ENCODE results near the gene CMSS1.

DNA sequence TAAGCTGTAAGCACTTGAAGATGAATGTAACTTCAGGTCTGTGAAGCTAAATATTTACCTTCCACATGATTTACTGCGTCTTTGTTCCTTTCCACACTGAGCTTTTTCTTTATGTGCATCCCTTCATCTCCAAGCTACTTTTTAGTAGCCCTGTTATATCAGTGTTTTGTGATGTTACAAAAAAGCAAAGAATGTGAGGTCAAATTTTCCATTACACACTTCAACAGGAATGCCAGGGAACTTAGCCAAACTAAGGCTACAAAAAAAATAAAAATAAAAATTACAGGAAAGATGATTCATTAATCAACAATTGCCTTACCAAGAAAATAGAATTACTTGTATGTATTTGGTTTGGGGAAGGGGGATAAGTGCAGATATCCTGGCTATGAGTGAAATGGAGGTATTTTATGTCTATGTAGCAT, 223.7 kb downstream of the CMSS1 start:
- TF ChIP-seq, protein P1, sequence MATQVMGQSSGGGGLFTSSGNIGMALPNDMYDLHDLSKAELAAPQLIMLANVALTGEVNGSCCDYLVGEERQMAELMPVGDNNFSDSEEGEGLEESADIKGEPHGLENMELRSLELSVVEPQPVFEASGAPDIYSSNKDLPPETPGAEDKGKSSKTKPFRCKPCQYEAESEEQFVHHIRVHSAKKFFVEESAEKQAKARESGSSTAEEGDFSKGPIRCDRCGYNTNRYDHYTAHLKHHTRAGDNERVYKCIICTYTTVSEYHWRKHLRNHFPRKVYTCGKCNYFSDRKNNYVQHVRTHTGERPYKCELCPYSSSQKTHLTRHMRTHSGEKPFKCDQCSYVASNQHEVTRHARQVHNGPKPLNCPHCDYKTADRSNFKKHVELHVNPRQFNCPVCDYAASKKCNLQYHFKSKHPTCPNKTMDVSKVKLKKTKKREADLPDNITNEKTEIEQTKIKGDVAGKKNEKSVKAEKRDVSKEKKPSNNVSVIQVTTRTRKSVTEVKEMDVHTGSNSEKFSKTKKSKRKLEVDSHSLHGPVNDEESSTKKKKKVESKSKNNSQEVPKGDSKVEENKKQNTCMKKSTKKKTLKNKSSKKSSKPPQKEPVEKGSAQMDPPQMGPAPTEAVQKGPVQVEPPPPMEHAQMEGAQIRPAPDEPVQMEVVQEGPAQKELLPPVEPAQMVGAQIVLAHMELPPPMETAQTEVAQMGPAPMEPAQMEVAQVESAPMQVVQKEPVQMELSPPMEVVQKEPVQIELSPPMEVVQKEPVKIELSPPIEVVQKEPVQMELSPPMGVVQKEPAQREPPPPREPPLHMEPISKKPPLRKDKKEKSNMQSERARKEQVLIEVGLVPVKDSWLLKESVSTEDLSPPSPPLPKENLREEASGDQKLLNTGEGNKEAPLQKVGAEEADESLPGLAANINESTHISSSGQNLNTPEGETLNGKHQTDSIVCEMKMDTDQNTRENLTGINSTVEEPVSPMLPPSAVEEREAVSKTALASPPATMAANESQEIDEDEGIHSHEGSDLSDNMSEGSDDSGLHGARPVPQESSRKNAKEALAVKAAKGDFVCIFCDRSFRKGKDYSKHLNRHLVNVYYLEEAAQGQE (IDR thresholded peaks at IDR 0.05; ENCODE audit: insufficient replicate concordance, low read depth) = no peak
- TF ChIP-seq GABPA (IDR thresholded peaks at IDR 0.05; ENCODE audit: low read depth) = no peak
- TF ChIP-seq, protein P2, sequence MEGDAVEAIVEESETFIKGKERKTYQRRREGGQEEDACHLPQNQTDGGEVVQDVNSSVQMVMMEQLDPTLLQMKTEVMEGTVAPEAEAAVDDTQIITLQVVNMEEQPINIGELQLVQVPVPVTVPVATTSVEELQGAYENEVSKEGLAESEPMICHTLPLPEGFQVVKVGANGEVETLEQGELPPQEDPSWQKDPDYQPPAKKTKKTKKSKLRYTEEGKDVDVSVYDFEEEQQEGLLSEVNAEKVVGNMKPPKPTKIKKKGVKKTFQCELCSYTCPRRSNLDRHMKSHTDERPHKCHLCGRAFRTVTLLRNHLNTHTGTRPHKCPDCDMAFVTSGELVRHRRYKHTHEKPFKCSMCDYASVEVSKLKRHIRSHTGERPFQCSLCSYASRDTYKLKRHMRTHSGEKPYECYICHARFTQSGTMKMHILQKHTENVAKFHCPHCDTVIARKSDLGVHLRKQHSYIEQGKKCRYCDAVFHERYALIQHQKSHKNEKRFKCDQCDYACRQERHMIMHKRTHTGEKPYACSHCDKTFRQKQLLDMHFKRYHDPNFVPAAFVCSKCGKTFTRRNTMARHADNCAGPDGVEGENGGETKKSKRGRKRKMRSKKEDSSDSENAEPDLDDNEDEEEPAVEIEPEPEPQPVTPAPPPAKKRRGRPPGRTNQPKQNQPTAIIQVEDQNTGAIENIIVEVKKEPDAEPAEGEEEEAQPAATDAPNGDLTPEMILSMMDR (IDR thresholded peaks at IDR 0.05; ENCODE audit: insufficient read depth, low read length) = no peak
- no peak for TF ChIP-seq POLR2AphosphoS5 (IDR thresholded peaks at IDR 0.05; ENCODE audit: low read depth)
